DND-41 (cell line): ENCODE data around the gene MXD3.

Experiments used
- CTCF ChIP-seq: IDR thresholded peaks from 2 replicates; pipeline ENCODE4 v1.5.1; 2012; ENCODE audit warnings: borderline replicate concordance, low read length, moderate library complexity, mild to moderate bottlenecking; ENCODE audit not compliant: poor library complexity, severe bottlenecking; ENCODE audit errors: extremely low read depth
- EZH2 ChIP-seq: IDR thresholded peaks from 3 replicates; pipeline ENCODE4 v1.6.1; 2012; ENCODE audit warnings: borderline replicate concordance, low read depth, mild to moderate bottlenecking, moderate library complexity, low read length, inconsistent platforms; ENCODE audit not compliant: severe bottlenecking

- TF ChIP-seq CTCF = no peak
- no peak for TF ChIP-seq EZH2
Observed at GRCh38 chr5:177275883-177276282, 35.8 kb downstream of the MXD3 start.
